GM12892 (cell line): ENCODE data around the gene TAOK3. TPM values are rescaled to one million over a fixed set of nuclear protein-coding genes. Genes with fewer than 3 reads are reported as not detected.
"Not testable (repeated sequence)": the region's sequence is repeated elsewhere in the genome, so short reads cannot be mapped to it uniquely, and the experiment has no call there.

Experiments used
- DNase-seq: peaks from one replicate; pipeline ENCODE4 v3.0.0; 2011; ENCODE audit not compliant: insufficient read length
- FAIRE-seq: peaks from 2 replicates; lab custom pipeline; 2011; peaks lifted over from hg19 to GRCh38; lab: Jason Lieb, UNC
- POLR2A ChIP-seq: IDR thresholded peaks from 2 replicates; pipeline ENCODE4 v1.6.1; 2011; ENCODE audit warnings: low read depth, low read length, control low read depth
- POLR2AphosphoS5 ChIP-seq: IDR thresholded peaks from 2 replicates; pipeline ENCODE4 v1.6.1; 2011; ENCODE audit warnings: low read depth, low read length, control low read depth
- TAF1 ChIP-seq: IDR thresholded peaks from 2 replicates; pipeline ENCODE4 v1.6.1; 2011; ENCODE audit warnings: low read depth, mild to moderate bottlenecking, control low read depth, low read length, borderline replicate concordance
- polyA plus RNA-seq: library from polyadenylated mRNA; unstranded; fragments of >200 nt; gene quantifications from one replicate; pipeline ENCODE4 v1.2.1, GENCODE V29; 2012; ENCODE audit warnings: missing spikeins, inconsistent platforms; ENCODE audit not compliant: missing spikeins

The TAOK3 gene
- 44.0 TPM for polyA plus RNA-seq

DNA sequence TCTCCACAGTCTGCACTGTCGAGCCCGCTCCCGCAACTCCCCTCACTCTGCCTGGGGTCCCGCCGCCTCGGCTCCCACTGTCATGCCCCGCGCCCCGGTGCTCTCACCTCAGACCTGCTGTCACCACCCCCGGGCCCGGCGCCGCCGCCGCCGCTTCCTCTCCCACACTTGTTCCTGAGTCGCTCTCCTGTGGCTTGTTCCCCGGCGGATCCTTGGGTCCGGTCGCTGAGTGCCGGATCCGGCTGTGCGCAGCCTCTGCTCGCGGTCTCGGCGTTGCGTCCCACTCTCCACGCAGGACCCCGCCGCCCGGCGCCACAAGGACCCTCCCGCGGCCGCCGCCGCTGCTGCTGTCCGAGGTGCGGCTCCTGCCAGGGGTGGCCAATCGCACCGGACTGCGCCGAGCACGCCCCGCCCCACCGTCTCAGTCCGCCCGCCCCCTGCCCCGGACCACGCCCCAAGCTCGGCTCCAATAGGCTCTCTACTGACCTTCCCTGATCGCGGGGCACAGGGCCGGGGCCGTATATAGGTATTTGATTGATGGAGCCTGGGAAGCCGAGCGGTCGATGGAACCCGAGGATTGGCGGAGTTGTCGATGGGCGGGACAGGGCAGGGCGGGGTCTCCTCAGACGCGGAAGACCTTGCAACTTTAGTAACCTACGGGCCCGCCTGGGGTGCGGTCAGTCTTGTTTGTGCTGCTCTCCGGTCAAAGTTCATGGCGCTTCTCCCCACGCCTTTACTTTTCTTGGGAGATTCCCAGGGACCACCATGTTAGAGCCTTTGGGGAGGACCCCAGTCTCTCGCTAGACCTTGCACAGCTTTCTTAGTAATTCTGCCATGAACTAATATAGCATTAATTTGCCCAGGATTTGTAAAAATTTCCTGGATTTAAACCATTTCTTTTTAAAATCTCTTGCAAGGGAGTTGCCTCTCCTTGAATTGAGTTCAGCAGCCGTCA lies at the start of gene TAOK3:
TAOK3 (minus strand) TSS at position 367 of the 955 bp plus-strand sequence. CDS start 117,340 bp downstream, outside the sequence.
- DNase-seq: peak; percentile 82
- TF ChIP-seq POLR2AphosphoS5 (peak; percentile 95), TAF1 (peak; percentile 97), POLR2A (peak; percentile 96)
- peak; percentile 96 for FAIRE-seq

DNA sequence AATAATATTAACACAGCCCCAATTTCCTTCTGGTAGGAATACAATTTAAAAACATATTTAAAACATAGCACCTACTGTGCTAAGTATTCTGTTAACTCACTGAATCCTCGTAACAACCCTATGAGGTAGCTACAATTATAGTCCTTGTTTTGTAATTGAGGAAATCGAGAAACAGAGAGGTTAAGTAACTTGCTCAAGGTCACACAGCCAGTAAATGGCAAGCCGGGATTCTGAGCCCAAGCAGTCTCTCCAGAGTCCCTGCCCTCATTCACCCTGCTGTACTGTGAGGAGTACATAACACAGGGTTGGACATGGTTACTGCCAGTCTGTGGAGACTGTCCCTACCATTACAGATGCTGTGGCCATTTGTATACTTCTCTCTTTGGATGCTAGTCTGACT lies 48.0 kb upstream of the TAOK3 start:
- TF ChIP-seq POLR2A (no peak), POLR2AphosphoS5 (no peak), TAF1 (no peak)
- DNase-seq: no peak
- no peak for FAIRE-seq

DNA sequence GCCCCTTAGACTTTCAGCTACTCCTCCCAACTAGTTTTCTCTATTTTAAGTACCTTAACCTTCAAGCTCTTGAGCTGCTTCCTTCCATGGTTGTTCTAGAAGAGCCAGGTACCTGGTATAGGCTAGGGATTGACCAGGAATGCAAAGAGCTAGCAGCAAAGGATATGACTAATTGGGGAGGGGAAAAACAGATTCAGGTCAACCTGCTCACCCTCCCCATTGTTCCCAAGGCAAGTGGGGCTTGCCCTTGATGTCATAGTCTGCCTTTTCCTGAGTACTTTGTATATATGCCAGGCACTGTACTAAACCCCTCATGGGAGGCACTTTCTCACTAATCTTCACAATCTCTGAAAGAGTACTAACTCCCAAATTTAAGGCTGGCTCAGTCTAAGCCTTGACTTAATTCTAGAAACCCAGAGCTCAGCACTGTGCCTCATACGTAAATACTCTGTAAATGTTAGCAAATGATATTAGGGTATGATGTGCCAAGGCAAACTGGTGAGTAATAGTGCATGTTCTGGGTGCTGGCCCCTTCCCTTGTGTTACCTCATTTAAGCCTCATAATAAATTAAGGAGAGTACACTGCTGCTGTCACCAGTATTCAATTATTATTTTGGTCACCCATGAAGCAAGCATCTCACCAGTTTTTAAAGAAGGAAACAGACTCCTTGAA lies 45.8 kb upstream of the TAOK3 start:
- FAIRE-seq (no peak), DNase-seq (no peak)
- TF ChIP-seq POLR2A: no peak
- no peak for TF ChIP-seq TAF1
- no peak for TF ChIP-seq POLR2AphosphoS5

DNA sequence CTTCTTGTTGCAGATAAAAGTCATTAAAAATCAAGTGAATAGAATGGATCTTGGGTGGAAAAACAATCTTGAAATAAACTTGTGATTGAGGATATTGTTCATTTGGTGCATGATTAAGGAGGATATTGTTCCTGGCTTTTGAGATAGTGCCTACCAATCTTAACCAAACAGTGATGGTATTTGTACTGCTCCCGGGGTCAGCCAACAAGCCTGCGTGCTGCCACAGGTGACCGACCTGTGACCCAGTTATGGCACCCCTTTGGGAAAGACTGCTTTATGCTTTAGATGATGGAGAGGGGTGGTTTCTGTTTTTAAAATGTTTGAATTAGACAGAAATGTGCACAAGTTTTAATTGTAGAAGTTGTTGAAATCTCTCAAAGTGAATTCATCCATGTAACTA lies 45.2 kb upstream of the TAOK3 start:
- FAIRE-seq (no peak), DNase-seq (no peak)
- no peak for TF ChIP-seq POLR2A
- TF ChIP-seq POLR2AphosphoS5: no peak
- TF ChIP-seq TAF1: no peak

DNA sequence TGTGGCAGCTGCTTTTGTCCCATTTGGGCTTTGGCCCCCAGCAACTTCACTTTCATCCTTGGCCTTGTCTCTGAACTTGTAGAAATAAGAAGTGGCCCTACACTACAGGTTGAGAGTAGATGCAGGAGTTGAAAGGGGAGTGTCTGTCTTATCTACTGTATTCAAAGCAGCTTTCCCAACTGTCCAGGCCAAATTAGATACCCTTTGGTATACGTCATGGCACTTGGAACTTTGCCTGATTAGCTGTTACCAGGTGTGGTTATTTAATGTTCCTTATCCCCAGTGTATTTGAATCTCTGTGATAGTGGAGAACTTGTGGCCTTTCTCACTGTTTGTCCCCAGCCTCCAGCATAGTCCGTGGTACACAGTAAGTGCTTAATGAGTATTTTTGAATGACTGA lies 37.1 kb upstream of the TAOK3 start:
- DNase-seq (no peak), FAIRE-seq (no peak)
- no peak for TF ChIP-seq POLR2A
- TF ChIP-seq POLR2AphosphoS5: no peak
- no peak for TF ChIP-seq TAF1

DNA sequence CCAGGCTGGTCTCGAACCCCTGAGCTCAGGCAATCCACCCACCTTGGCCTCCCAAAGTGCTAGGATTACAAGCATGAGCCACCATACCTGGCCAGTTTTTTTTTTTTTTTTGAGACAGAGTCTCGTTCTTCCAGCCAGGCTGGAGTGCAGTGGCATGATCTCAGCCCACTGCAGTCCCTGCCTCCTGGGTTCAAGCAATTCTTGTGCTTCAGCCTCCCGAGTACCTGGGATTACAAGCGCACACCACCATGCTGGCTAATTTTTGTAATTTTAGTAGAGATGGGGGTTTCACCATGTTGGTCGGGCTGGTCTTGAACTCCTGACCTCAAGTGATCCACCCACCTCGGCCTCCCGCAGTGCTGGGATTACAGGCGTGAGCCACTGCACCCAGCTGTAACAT lies 35.5 kb upstream of the TAOK3 start:
- DNase-seq, FAIRE-seq: not testable (repeated sequence)

DNA sequence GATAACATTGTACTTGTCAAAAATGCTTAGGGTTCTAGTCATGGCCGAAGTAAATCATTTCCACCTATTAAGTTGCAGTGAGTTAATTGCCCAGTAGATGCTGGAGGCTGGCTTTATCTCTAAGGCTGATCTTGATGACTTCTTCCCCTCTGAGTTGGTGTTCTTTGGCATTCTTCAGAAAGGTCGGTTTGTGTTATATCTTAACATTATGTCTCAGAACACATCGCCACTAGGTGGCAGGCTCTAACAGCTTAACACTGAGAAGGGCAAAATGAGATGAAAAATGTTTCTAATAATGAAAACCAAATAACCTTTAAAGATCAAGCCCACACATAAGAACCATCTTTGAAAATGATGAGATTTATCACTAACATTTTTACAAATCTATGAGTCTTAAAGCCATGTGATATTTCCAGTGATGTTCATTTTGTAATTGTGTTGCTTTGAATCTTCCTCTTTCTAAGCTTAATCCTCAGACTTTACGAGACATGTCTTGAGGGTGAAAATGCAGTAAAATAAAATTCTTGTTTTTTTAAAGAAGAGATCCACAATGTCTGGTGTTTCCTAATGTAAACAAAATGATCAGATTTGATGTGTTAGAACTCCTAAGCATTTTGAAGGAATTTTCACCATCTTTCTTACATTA lies 32.3 kb upstream of the TAOK3 start:
- FAIRE-seq (peak; percentile 85), DNase-seq (no peak)
- TF ChIP-seq POLR2AphosphoS5: no peak
- no peak for TF ChIP-seq POLR2A
- no peak for TF ChIP-seq TAF1

DNA sequence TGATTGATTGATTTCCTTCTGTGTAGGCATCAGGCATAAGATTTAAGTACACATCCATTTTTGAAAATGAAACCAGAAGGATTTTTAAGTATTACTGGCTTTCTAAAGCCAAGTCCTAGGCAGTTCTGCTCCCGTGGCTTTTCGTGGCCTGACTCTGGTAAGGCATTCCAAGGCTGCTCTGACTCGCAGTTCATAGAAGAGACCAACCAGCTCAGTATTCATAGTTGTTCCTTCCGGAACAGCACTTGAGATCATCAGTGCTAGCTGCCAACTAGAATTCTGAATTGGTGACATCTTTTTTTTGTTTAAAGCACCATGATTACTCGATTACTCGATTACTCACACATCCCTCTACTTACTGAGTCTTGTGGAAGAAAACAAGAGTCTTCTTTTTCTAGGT lies 29.5 kb upstream of the TAOK3 start:
- no peak for DNase-seq
- FAIRE-seq: no peak
- TF ChIP-seq POLR2AphosphoS5: no peak
- TF ChIP-seq POLR2A: no peak
- no peak for TF ChIP-seq TAF1

DNA sequence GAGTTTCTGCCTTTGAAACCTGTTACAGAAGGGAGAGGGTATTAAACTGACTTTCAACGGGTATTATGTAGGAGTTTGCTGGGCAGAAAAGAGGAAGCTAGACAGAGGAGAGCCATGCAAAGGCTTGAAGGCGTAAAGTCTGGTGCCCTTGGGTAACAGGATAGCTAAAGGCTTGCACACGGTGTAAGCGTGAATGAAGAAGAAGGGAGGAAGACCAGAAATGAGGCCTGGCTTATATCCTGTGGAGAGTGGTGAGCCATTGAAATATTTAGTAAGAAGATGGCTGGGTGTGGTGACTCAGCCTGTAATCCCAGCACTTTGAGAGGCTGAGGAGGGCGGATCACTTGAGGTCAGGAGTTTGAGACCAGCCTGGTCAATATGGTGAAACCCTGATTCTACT lies 26.2 kb upstream of the TAOK3 start:
- DNase-seq: no peak
- TF ChIP-seq TAF1 (no peak), POLR2A (no peak)
- no peak for FAIRE-seq

DNA sequence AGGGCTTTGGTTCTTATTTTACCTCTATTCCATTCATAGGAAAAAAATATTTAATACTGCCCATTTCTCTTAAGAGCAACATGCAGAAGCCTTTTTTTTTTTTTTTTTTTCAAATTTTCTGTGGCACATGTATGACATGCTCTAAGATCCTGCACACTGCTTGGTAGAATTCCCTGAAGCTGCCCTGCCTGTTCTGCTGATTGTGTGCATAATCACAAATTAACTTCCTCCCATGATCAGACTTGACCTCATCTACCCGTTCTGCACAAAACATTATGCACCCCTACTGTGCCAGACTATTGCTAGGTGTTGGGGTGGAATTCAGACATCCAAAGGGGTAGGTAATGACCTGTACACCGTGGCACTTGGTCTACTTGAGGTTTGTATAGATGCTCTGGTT lies 25.8 kb upstream of the TAOK3 start:
- DNase-seq (no peak), FAIRE-seq (no peak)
- no peak for TF ChIP-seq POLR2A
- no peak for TF ChIP-seq POLR2AphosphoS5
- TF ChIP-seq TAF1: no peak

DNA sequence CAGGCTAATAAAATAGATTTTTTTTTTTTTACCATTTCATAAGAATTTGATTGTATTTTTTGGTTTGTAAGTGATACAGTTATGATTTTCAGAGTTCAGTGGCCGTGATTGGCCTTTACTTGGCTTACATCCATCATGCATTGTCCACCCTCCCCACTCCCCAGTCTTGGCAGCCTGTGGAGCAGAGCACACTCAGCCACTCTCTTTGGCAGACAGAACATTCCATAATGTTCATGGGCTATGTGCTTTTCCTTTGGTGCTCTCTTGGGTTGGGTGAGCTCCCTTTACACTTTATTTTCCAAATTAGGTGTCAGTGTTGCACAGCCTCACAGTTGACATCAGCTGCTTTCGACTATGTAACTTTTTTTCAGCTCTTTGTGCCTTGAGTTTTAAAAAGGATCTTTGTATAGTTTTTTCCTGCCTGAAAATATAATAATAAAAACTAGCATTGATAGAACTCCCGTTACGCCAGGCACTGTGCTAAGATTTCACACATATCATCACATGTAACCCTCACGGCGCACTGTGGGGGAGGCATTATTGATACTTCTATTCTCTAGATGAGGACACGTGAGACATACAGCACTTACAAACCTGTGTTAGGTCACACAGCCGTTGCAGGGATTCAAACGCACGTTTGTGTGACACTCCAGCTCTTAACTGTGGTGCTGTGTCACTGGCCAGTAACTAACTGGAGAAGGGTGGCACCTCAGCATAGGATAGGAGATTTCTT lies 25.2 kb upstream of the TAOK3 start:
- TF ChIP-seq TAF1: no peak
- TF ChIP-seq POLR2A: no peak
- TF ChIP-seq POLR2AphosphoS5: no peak
- FAIRE-seq: no peak
- DNase-seq: no peak
